H1 (cell line): ENCODE measurements around the gene PPP1R27. TPM values are rescaled to one million over a fixed set of nuclear protein-coding genes. Genes with fewer than 3 reads are reported as not detected.

Experiments
- BCL11A ChIP-seq, 2 experiments: IDR thresholded peaks; one replicate each; pipeline ENCODE4 v1.6.1; 2011; ENCODE audit warnings: low read depth in 2 of 2, low read length in 2 of 2, mild to moderate bottlenecking in 2 of 2
- BRCA1 ChIP-seq: IDR thresholded peaks from 2 replicates; pipeline ENCODE4 v1.6.1; 2012; ENCODE audit warnings: low read depth, low read length, improper control_type of control experiment
- CREB1 ChIP-seq: IDR thresholded peaks from 2 replicates; pipeline ENCODE4 v1.6.1; 2012; ENCODE audit warnings: inconsistent platforms
- CTBP2 ChIP-seq: IDR thresholded peaks from 2 replicates; pipeline ENCODE4 v1.7.0; 2011; ENCODE audit warnings: borderline replicate concordance, mild to moderate bottlenecking, moderate library complexity, mixed read lengths, low read length; ENCODE audit not compliant: insufficient read depth, insufficient read length
- EP300 ChIP-seq, 2 experiments: IDR thresholded peaks; 1 replicate in 1 of 2; 2 replicates in 1 of 2; pipeline ENCODE4 v1.6.1; 2011 to 2012; ENCODE audit warnings: low read depth in 2 of 2, low read length in 2 of 2, mild to moderate bottlenecking in 2 of 2, borderline replicate concordance in 1 of 2, inconsistent platforms in 1 of 2, moderate library complexity in 1 of 2
- GABPA ChIP-seq: IDR thresholded peaks from 2 replicates; pipeline ENCODE4 v1.6.1; 2011; ENCODE audit warnings: mild to moderate bottlenecking, low read length, moderate library complexity, borderline replicate concordance; ENCODE audit not compliant: insufficient read depth
- MAFK ChIP-seq: IDR thresholded peaks from 2 replicates; pipeline ENCODE4 v1.6.1; 2012; ENCODE audit warnings: low read depth, mild to moderate bottlenecking, improper control_type of control experiment, low read length
- RFX5 ChIP-seq: IDR thresholded peaks from 2 replicates; pipeline ENCODE4 v1.6.1; 2011; ENCODE audit warnings: low read depth, low read length, improper control_type of control experiment, borderline replicate concordance
- RXRA ChIP-seq: IDR thresholded peaks from 2 replicates; pipeline ENCODE4 v1.6.1; 2011; ENCODE audit warnings: low read depth, mild to moderate bottlenecking, low read length, moderate library complexity; ENCODE audit not compliant: insufficient read depth
- SAP30 ChIP-seq: fragments of 300-600 bp; sonication (generic); IDR thresholded peaks from 2 replicates; pipeline ENCODE4 v1.7.1; 2012; ENCODE audit warnings: low read length, moderate library complexity, mild to moderate bottlenecking, inconsistent platforms; ENCODE audit not compliant: insufficient read depth, insufficient replicate concordance
- SP2 ChIP-seq: IDR thresholded peaks from 2 replicates; pipeline ENCODE4 v1.6.1; 2012; ENCODE audit warnings: mild to moderate bottlenecking, low read length, inconsistent platforms
- SP4 ChIP-seq: IDR thresholded peaks from 2 replicates; pipeline ENCODE4 v1.6.1; 2012; ENCODE audit warnings: low read length, inconsistent platforms
- polyA plus RNA-seq, 7 experiments: library from polyadenylated mRNA; depleted of rRNA in 3 of 7; stranded (reverse) in 5 of 7; unstranded in 2 of 7; fragments of >200 nt in 5 of 7; fragments of 200-250 nt in 2 of 7; gene quantifications; 1 replicate in 5 of 7; 2 replicates in 1 of 7; 4 replicates in 1 of 7; pipeline versions ENCODE4 v1.2.1 to v1.2.3, GENCODE V29; 2011 to 2013; ENCODE audit warnings: missing spikeins in 2 of 7, mixed read lengths in 2 of 7
- total RNA-seq: library from RNA; stranded (reverse); fragmentation: NEBNext Ultra II Directional; extraction: Animal tissue kit (Norgen Biotek cat#: 25700); gene quantifications from 2 replicates; pipeline ENCODE4 v1.2.1, GENCODE V29; 2021

The PPP1R27 gene
- total and polyA plus RNA-seq, 2 of the 8 experiments (the other 6 are each of a cell fraction or from before 2014, with no cell fraction given): 0.27 TPM; not detected in 1

DNA sequence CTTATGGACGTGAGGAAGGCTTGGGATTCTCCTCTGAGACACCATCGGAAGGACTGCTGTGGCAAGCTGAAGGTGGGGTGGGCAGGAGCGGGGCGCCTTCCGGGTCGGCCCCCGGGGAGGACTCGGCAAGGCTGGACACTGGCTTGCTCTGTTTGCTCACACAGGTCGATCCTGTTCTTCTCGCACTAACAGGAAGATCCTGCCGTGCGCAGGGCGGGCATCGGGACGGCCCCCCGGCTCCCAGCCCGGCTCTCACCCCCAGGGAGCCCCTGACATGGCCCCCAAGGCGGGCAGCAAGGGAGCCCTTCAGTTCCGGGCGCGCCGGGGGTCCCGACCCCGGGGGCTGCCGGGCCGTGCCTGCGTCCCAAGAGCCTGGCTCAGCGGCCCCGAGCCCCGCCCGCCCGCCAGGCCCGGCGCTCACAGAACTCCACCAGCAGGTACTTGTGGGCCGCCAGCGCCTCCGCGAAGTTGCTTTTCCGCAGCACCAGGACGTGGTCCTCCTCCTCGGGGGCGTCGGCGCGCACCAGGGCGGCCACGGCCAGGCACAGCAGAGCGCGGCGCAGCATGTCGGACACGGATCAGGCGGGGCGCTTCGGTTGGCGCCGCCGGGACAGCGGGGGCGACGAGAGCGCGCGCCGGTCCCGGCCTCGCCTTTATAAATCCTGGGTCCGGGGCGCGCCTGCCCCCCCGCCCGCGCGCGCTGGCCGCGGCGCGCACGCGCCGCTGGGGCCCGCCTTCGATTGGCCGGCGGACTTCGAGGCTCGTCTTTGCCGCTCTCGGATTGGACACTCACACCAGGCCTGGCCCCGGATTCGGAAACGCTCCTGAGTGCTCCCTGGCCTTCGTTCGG is 25.3 kb upstream of the PPP1R27 start, which contains the start of gene P4HB (continued):
- TF ChIP-seq CTBP2 (no peak), RXRA (no peak), MAFK (no peak), CREB1 (no peak), GABPA (no peak), EP300 (IDR thresholded peaks at IDR 0.05; ENCODE audit: borderline replicate concordance in 1 of 2, low read depth in 2 of 2, low read length in 2 of 2) (no peak), RFX5 (no peak), BCL11A (IDR thresholded peaks at IDR 0.05; ENCODE audit: low read depth in 2 of 2, low read length in 2 of 2) (no peak), BRCA1 (no peak), SAP30 (no peak), SP4 (no peak), SP2 (no peak)
